22Rv1 (cell line): ENCODE data around the gene LRIF1.

Experiments
- H3K27ac ChIP-seq: fragments of 450-650 bp; 2 replicates; pipeline ENCODE4 v1.5.1; 2017
- ZFX ChIP-seq: fragments of 450-650 bp; IDR thresholded peaks from 2 replicates; pipeline ENCODE4 v1.6.1; 2017; ENCODE audit warnings: antibody characterized with exemption, borderline replicate concordance
- TF ChIP-seq, protein P1 (sequence below): fragments of 450-650 bp; IDR thresholded peaks from 2 replicates; pipeline ENCODE4 v1.5.1; 2017; ENCODE audit warnings: mild to moderate bottlenecking

Gene LRIF1

DNA sequence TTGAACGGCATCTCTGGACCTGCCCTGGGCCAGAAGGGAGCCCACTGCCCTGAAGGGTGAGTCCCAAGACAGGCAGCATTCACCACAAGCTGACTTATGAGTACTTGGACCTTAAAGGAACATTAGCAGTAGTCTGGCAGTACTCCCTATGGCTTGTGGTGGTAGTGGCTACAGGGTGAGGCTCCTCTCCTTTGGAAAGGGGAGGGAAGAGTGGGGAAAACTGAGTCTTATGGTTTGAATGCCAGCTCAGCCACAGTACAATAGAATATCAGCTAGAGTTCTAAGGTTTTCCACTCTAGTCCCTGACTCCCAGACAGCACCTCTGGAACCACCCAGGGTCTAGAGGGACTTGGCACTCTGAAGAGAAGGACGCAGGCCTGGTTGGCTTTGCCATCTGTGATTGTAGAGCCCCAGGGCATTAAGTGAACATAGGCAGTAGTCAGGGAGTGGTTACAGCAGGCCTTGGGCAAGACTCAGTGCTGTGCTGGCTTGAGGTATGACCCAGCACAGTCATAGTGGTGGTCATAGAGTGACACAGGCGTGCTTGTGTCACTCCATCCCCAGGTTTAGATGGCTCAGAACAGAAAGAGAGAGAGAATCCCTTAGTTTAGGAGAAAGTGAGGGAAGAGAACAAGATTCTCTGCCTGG is 59.7 kb downstream of the LRIF1 start:
- TF ChIP-seq ZFX = no peak
- TF ChIP-seq, protein P1, sequence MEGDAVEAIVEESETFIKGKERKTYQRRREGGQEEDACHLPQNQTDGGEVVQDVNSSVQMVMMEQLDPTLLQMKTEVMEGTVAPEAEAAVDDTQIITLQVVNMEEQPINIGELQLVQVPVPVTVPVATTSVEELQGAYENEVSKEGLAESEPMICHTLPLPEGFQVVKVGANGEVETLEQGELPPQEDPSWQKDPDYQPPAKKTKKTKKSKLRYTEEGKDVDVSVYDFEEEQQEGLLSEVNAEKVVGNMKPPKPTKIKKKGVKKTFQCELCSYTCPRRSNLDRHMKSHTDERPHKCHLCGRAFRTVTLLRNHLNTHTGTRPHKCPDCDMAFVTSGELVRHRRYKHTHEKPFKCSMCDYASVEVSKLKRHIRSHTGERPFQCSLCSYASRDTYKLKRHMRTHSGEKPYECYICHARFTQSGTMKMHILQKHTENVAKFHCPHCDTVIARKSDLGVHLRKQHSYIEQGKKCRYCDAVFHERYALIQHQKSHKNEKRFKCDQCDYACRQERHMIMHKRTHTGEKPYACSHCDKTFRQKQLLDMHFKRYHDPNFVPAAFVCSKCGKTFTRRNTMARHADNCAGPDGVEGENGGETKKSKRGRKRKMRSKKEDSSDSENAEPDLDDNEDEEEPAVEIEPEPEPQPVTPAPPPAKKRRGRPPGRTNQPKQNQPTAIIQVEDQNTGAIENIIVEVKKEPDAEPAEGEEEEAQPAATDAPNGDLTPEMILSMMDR = no peak
- no peak overlapping the region for H3K27ac ChIP-seq

DNA sequence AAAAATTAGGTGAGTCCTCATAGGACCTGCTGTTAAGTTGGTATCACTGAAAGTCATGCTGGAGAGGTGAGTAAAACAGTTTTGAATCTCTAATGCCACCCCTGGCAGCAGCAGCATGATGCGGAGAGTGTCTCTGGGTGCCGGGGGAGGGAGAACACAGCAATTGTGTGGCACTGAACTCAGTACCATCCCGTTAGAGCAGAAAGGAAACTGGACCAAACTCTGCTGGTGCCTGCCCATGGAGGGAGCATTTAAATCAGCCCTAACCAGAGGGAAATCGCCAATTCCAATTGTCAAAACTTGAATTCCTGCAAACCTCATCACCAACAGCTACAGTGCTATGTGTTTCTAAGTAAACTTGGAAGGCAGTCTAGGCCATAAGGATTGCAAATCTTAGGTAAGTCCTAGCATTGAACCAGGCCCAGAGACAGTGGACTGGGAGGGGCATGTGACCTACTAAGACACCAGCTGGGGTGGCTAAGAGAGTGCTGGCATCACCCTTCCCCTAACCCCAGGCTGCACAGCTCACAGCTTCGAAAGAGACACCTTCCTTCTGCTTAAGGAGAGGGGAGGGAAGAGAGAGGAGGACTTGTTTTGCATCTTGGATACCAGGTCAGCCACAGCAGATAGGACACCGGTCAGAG is 60.8 kb downstream of the LRIF1 start:
- H3K27ac ChIP-seq = no peak overlapping the region
- TF ChIP-seq, protein P1 = no peak
- TF ChIP-seq ZFX = no peak

DNA sequence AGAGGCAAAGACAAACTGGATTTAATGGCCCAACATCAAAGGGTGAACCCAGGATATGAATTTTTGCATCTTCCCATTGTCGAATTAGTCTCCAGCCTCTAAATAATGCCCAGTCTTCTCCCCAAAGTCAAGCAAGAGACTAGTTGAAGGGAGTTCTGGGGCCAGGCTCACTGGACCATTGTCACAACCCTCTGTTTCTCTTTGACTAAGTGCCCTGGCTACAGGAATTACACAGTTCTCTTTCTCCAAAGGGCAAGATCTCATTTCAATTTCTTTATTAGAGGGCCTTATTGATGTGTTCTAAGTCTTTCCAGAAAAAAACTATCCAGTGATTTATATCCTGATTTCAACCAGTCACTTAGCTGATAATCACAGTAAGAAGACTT is 64.3 kb downstream of the LRIF1 start:
- no peak overlapping the region for H3K27ac ChIP-seq
- TF ChIP-seq, protein P1 = no peak
- no peak for TF ChIP-seq ZFX

DNA sequence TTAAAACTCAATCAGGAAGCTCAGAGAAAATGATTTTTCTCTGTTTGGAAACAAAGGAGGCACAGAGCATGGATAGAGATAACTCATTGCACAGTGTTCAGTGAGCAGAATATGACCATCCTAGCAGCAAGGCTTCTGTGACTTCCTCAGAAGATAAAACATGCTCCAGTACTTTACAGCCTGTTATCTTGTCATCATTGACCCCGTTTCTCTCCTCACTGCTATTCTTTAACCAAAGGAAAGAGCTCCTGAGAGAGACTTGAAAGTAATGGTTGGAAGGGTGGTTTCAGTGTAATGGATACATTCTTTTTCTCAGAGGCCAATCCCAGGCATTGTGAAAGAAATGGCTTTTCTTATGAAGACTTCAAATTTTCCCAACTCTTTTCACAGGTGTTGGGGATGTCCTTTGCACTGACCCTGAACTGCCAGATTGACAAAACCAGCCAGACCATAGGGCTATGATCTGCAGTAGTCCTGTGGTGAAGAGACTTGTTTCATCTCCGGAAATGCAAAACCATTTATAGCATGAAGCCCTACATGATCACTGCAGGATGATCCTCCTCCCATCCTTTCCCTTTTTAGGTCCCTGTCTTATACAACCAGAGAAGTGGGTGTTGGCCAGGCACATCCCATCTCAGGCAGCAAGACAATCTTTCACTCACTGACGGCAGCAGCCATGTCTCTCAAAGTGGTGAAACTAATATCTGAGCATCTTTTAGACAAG is 64.8 kb downstream of the LRIF1 start:
- H3K27ac ChIP-seq = no peak overlapping the region
- TF ChIP-seq, protein P1 = no peak
- no peak for TF ChIP-seq ZFX

DNA sequence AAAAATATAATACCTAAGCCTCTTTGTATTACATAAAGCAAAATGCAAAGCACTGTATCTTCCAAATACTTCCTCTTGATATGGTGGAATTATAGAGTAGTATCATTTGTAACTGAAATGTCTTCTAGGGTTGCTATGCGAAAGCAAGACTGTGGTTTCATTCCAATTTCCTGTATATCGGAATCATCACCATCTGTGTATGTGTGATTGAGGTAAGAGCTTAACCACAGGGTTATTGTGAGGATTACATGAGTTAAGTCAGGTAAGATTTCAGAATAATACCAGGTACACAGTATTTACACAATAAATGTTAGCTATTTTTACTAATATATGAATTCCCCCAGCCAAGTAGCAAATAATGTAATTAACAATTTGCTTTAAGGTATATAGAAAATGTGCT is 66.0 kb downstream of the LRIF1 start:
- TF ChIP-seq ZFX = no peak
- TF ChIP-seq, protein P1 = no peak
- no peak overlapping the region for H3K27ac ChIP-seq
